WTC11 (cell line): ENCODE data around the gene SIRT2. TPM values are rescaled to one million over a fixed set of nuclear protein-coding genes. Genes with fewer than 3 reads are reported as not detected.

Experiments
- ATAC-seq: fragments of 200-7000 bp; cut with Tn5 transposase; 2 replicates; pipeline ENCODE4 v1.10.0; 2021; ENCODE audit warnings: mild to moderate bottlenecking, moderate library complexity
- CTCF ChIA-PET: fragments of 300-600 bp; sonication (Branson Sonifier 250); formaldehyde crosslinking; loops from one replicate; lab custom pipeline; 2021; ENCODE audit warnings: antibody characterized with exemption; lab: Charles Lee
- POLR2A ChIA-PET: fragments of 350-600 bp; sonication (Branson Sonifier 250); formaldehyde crosslinking; loops from one replicate; lab custom pipeline; 2021; ENCODE audit warnings: antibody characterized with exemption; lab: Charles Lee
- DNase-seq: peaks from one replicate; pipeline ENCODE4 v3.0.0; 2021; ENCODE audit warnings: low spot score
- H3K27ac Mint-ChIP-seq: 2 replicates; pipeline ENCODE4 v1.8.0; 2021; ENCODE audit warnings: mixed read lengths
- H3K27me3 Mint-ChIP-seq: 2 replicates; pipeline ENCODE4 v1.8.0; 2021; ENCODE audit warnings: low read depth, mild to moderate bottlenecking, moderate library complexity, mixed read lengths
- H3K36me3 Mint-ChIP-seq: 2 replicates; pipeline ENCODE4 v1.8.0; 2021; ENCODE audit warnings: mixed read lengths
- H3K4me1 Mint-ChIP-seq: 2 replicates; pipeline ENCODE4 v1.8.0; 2022; ENCODE audit warnings: mixed read lengths
- H3K4me3 Mint-ChIP-seq: 2 replicates; pipeline ENCODE4 v1.8.0; 2021; ENCODE audit warnings: mild to moderate bottlenecking, moderate library complexity, mixed read lengths
- H3K9me3 Mint-ChIP-seq: 2 replicates; pipeline ENCODE4 v1.8.0; 2021; ENCODE audit warnings: mixed read lengths
- AR ChIP-seq: fragments of 250-450 bp; sonication (Bioruptor Pico); IDR thresholded peaks from 2 replicates; pipeline ENCODE4 v1.9.0; 2021; ENCODE audit warnings: mild to moderate bottlenecking
- ARID4B ChIP-seq: sonication (generic); formaldehyde crosslinking; IDR thresholded peaks from 2 replicates; pipeline ENCODE4 v1.8.0; 2023; ENCODE audit warnings: missing genetic modification reagents, mild to moderate bottlenecking, borderline replicate concordance
- ETV6 ChIP-seq: sonication (generic); formaldehyde crosslinking; IDR thresholded peaks from 2 replicates; pipeline ENCODE4 v1.8.1; 2022; ENCODE audit warnings: mild to moderate bottlenecking, missing genetic modification reagents
- FOXP1 ChIP-seq: sonication (generic); formaldehyde crosslinking; IDR thresholded peaks from 2 replicates; pipeline ENCODE4 v1.8.0; 2022; ENCODE audit warnings: missing genetic modification reagents, mild to moderate bottlenecking, moderate library complexity, borderline replicate concordance
- HMGA2 ChIP-seq: fragments of 250-450 bp; sonication (Bioruptor Pico); IDR thresholded peaks from 2 replicates; pipeline ENCODE4 v1.4.0; 2021; ENCODE audit warnings: mild to moderate bottlenecking, moderate library complexity
- IRF1 ChIP-seq: sonication (generic); formaldehyde crosslinking; IDR thresholded peaks from 2 replicates; pipeline ENCODE4 v1.8.0; 2023; ENCODE audit warnings: missing genetic modification reagents
- NFE2L1 ChIP-seq: sonication (generic); formaldehyde crosslinking; IDR thresholded peaks from 2 replicates; pipeline ENCODE4 v1.8.1; 2023; ENCODE audit warnings: missing genetic modification reagents
- NR3C1 ChIP-seq: sonication (generic); formaldehyde crosslinking; conservative IDR thresholded peaks from 2 replicates; pipeline ENCODE4 v1.8.1; 2023; ENCODE audit warnings: low read depth, mild to moderate bottlenecking, missing genetic modification reagents
- RELA ChIP-seq: sonication (generic); formaldehyde crosslinking; IDR thresholded peaks from 2 replicates; pipeline ENCODE4 v1.8.1; 2022; ENCODE audit warnings: missing genetic modification reagents, mild to moderate bottlenecking, borderline replicate concordance
- SMAD3 ChIP-seq: sonication (generic); formaldehyde crosslinking; IDR thresholded peaks from 2 replicates; pipeline ENCODE4 v1.8.0; 2022; ENCODE audit warnings: missing genetic modification reagents, mild to moderate bottlenecking, borderline replicate concordance
- USF1 ChIP-seq: sonication (generic); formaldehyde crosslinking; IDR thresholded peaks from 2 replicates; pipeline ENCODE4 v1.8.0; 2022; ENCODE audit warnings: mild to moderate bottlenecking, missing genetic modification reagents
- ZNF219 ChIP-seq: sonication (generic); formaldehyde crosslinking; IDR thresholded peaks from 2 replicates; pipeline ENCODE4 v1.8.0; 2023; ENCODE audit warnings: missing genetic modification reagents, mild to moderate bottlenecking, borderline replicate concordance
- ZNF232 ChIP-seq: sonication (generic); formaldehyde crosslinking; IDR thresholded peaks from 2 replicates; pipeline ENCODE4 v1.8.0; 2022; ENCODE audit warnings: mild to moderate bottlenecking, missing genetic modification reagents
- ZNF263 ChIP-seq: sonication (generic); formaldehyde crosslinking; IDR thresholded peaks from 2 replicates; pipeline ENCODE4 v1.8.1; 2022; ENCODE audit warnings: low read depth, mild to moderate bottlenecking, moderate library complexity, missing genetic modification reagents
- ZNF512 ChIP-seq: sonication (generic); formaldehyde crosslinking; IDR thresholded peaks from 2 replicates; pipeline ENCODE4 v1.8.1; 2022; ENCODE audit warnings: missing genetic modification reagents, borderline replicate concordance
- ZNF671 ChIP-seq: fragments of 250-450 bp; sonication (Bioruptor Pico); IDR thresholded peaks from 2 replicates; pipeline ENCODE4 v1.8.0; 2021; ENCODE audit warnings: mild to moderate bottlenecking
- total RNA-seq: library from RNA; stranded (reverse); gene quantifications from 3 replicates; pipeline ENCODE4 v1.2.3, GENCODE V29; 2021

SIRT2 gene
- total RNA-seq, 1 experiment from 2014 or later = 9.5 TPM

DNA sequence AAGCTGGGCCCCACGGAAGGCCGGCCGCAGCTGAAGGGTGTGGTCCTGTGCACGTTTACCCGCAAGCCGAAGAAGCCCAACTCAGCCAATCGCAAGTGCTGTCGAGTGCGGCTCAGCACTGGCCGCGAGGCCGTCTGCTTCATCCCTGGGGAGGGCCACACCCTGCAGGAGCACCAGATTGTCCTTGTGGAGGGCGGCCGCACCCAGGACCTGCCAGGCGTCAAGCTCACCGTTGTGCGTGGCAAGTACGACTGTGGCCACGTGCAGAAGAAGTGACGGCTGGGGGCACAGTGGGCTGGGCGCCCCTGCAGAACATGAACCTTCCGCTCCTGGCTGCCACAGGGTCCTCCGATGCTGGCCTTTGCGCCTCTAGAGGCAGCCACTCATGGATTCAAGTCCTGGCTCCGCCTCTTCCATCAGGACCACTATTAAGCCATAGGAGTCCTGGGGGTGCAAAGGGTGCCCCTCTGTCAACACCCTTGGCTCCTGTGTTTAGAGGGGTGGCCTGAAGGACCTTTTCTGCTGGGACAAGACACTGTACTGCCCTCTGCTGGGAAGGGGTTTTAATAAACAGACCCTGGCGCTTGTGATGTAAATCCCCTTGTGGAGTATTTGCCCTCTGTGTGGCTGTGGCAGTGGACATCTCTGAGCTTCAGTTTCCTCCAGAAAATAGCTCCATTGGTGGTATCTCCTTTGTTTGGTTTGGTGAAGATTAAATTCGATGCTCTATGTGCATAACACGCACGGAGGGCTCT, 33.2 kb upstream of the SIRT2 start:
- Mint-ChIP-seq H3K36me3 (peaks cover 54% of the 10 kb centered on the region), H3K27me3 (peaks cover 28% of the 10 kb centered on the region), H3K4me1 (peaks cover 10% of the 10 kb centered on the region), H3K4me3 (peak overlapping the region; percentile 82), H3K27ac (no peak overlapping the region), H3K9me3 (peaks cover 34% of the 10 kb centered on the region)
- DNase-seq (peak; percentile 44), ATAC-seq (no peak)
- TF ChIP-seq ZNF232 (CRISPR knock-in tag) (no peak), FOXP1 (0 out of 2 replicates have a peak, but pooled peaks have one; percentile 59)
- POLR2A ChIA-PET = no interaction called here
- CTCF ChIA-PET = interaction anchor here (0.5 to 4.5 kb wide), 12 partner anchors 12 to 163 kb away, joined by 3 to 26 read pairs (median 4); partner anchors contain the start of genes NFKBIB, RINL and SIRT2

DNA sequence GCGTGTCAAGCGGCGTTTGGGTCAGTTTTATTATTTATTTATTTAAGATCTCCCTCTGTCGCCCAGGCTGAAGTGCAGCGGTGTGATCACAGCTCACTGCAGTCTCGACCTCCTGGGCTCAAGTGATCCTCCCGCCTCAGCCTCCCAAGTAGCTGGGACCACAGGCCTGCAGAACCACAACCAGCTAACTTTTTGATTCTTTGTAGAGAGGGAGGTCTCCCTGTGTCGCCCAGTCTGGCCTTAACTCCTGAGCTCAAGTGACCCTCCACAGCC, 32.0 kb upstream of the SIRT2 start:
- DNase-seq = no peak
- Mint-ChIP-seq H3K4me3 (peak overlapping the region; percentile 82), H3K36me3 (peaks cover 55% of the 10 kb centered on the region)
- no peak for TF ChIP-seq IRF1 (CRISPR knock-in tag)
- TF ChIP-seq NR3C1 (CRISPR knock-in tag) = no peak
- no peak for TF ChIP-seq NFE2L1 (CRISPR knock-in tag)
- no peak for TF ChIP-seq RELA
- TF ChIP-seq, all 79 proteins: peak for 0
- Mint-ChIP-seq H3K9me3 (peaks cover 29% of the 10 kb centered on the region), H3K27me3 (peaks cover 16% of the 10 kb centered on the region), H3K27ac (peak overlapping the region; percentile 98), H3K4me1 (peaks cover 10% of the 10 kb centered on the region)
- no peak for ATAC-seq
- CTCF ChIA-PET = interaction anchor here (0.5 to 4.5 kb wide), 13 partner anchors 12 to 216 kb away, joined by 3 to 26 read pairs (median 11); partner anchors contain the start of genes ECH1 and RINL
- POLR2A ChIA-PET = no interaction called here

DNA sequence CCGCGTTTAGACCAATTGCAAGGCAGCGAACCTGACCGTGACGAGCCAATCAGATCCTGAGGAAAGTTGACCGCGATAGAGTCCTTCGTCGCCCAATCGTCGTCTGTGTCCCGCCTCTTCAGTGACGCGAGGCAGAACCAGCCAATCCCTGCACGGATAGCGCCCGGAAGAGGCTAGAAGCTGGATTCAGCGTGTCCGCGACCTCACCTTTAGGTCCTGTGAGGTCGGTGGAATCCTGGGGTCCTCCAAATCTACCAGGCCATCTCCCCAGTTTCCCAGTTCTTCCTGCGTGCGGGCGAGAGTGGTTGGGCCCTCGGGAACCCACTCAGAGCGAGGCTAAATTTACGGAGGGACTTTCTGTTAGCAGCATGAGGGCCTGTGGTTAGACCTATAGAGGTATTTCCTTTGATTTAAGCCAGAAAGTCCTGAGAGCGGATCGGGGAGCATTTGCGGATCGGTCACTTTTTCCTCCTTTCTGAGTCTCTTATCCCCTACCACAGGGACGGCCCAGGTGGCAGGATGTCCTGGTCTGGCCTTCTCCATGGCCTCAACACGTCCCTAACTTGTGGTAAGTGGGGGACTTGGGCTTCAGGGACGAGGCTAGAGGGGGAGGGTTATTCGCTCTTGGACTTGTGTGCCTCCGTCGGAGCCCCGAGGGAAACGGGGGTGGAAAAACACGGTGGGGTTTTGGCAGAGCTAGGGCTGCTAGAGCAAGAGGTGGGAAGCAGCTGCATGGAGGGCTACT, 31.5 kb upstream of the SIRT2 start, which contains the start of gene MRPS12:
Gene MRPS12 (plus strand): TSS at position 169 of the 745 bp plus-strand sequence. CDS start 351 bp downstream, at position 520.
- Mint-ChIP-seq H3K27ac (peak within 1 kb of the TSS; percentile 98), H3K9me3 (peaks cover 24% of the 10 kb centered on the region), H3K36me3 (peaks cover 54% of the 10 kb centered on the region), H3K4me3 (peak within 1 kb of the TSS; percentile 82), H3K27me3 (peaks cover 11% of the 10 kb centered on the region), H3K4me1 (peaks cover 10% of the 10 kb centered on the region)
- ChIA-PET CTCF (interaction anchor here (0.5 to 4.5 kb wide), 71 partner anchors 9 to 543 kb away, joined by 3 to 32 read pairs (median 5); partner anchors contain the start of genes ACTN4, CAPN12, CCER2 and ECH1), POLR2A (interaction anchor here (0.9 to 1.4 kb wide), 6 partner anchors 10 to 331 kb away, joined by 3 to 4 read pairs (median 4); partner anchors contain the start of genes CAPN12 and FBXO17)
- DNase-seq (peak; percentile 98), ATAC-seq (peak; percentile 97)
- TF ChIP-seq IRF1 (CRISPR knock-in tag) = no peak
- peak; percentile 63; the same call in 1 of the 2 replicates for TF ChIP-seq USF1 (CRISPR knock-in tag)
- 0 out of 2 replicates have a peak, but pooled peaks have one; percentile 31 for TF ChIP-seq ZNF671 (CRISPR knock-in tag)
- TF ChIP-seq SMAD3 (CRISPR knock-in tag) = 0 out of 2 replicates have a peak, but pooled peaks have one; percentile 12
- no peak for TF ChIP-seq ETV6 (CRISPR knock-in tag)
- no peak for TF ChIP-seq ZNF219 (CRISPR knock-in tag)
- TF ChIP-seq ZNF263 = no peak
- no peak for TF ChIP-seq AR
- TF ChIP-seq ZNF512 = no peak
- no peak for TF ChIP-seq HMGA2 (CRISPR knock-in tag)
- TF ChIP-seq ARID4B (CRISPR knock-in tag) = 0 out of 2 replicates have a peak, but pooled peaks have one; percentile 67
- TF ChIP-seq ZNF232 (CRISPR knock-in tag) = no peak
